HG03135 (cell line): Measurements from ENCODE around the gene CCK.
"Not testable (repeated sequence)": the region's sequence is repeated elsewhere in the genome, so short reads cannot be mapped to it uniquely, and the experiment has no call there.

Experiments used
- ATAC-seq: cut with Tn5 transposase; IDR thresholded peaks from one replicate; pipeline ENCODE4 v1.9.1; 2021; ENCODE audit warnings: mild to moderate bottlenecking, moderate library complexity; ENCODE audit not compliant: unreplicated experiment

Gene CCK

GRCh38 chr3:42266085-42266484 is at the start of gene CCK:
TSS of gene CCK (minus strand) at chr3:42266185. CDS start at chr3:42263630, 2,555 bp downstream.
- ATAC-seq = no peak

DNA sequence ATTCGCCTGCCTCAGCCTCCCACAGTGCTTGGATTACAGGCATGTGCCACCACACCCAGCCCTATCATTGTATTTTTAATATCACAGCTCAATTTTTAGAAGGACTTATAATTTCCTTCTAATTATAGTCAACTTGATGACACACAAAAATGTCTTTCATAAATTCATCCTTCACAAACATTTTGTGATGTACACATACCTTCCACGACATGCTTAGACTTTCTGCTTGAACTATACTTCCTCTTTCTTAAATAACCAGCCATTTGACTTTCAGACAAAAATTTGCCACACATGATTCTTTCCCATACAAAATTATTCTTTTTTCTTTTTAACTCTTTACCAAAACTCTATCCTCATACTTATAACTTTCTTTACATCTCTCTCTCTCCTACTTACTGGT is 48.4 kb upstream of the CCK start:
- ATAC-seq = no peak

DNA sequence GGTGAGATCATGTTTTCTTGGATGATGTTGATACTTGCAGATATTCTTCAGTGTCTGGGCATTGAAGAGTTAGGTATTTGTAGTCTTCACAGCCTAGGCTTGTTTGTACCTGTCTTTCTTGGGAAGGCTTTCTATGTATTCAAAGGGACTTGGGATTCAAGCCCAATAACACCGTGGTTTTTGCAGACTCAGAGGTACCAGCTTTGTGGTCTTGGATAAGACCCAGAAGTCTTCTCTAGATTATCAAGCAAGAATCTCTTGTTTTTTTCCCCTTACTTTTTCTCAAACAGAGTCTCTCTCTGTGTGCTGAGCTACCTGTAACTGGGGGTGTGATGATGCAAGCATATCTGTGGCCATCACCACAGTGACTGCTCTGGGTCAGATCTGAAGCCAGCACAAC is 42.7 kb upstream of the CCK start:
- ATAC-seq = no peak

- ATAC-seq = no peak
These were observed 40.5 kb upstream of the CCK start for GRCh38 chr3:42306499-42306898.

DNA sequence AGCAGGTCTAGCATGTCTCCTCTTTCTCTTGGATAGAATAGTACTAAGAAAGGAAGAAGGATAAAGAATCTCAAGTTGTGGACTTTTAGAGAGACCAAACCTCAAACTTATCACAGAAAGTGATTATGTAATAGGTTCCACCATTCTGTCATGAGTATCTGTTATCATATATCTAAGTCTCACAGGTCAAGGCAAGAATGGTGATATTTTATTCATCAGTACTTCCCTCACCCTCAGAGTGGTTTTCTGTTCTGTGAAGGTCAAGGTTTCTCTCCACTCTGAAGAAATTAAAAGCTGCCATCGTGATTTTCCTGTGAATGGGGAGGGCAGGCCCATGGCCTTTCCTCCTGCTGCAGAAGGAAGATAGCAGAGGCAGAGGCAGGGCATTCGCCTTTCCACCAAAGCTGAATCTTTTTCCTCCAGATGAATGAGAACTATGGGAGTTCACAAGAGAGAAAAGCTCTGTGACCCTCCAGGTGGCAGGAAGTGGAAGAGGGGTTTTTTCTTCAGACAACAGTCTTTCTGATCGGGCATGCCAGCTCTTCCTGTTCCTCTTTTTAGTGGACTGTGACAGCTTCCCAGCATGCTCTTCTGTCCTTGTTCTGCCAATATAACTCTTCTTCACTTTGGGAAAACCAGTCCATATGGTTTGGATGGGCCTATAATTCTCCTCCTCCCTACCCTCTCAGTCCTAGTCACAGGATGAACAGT is 37.1 kb upstream of the CCK start:
- no peak for ATAC-seq

DNA sequence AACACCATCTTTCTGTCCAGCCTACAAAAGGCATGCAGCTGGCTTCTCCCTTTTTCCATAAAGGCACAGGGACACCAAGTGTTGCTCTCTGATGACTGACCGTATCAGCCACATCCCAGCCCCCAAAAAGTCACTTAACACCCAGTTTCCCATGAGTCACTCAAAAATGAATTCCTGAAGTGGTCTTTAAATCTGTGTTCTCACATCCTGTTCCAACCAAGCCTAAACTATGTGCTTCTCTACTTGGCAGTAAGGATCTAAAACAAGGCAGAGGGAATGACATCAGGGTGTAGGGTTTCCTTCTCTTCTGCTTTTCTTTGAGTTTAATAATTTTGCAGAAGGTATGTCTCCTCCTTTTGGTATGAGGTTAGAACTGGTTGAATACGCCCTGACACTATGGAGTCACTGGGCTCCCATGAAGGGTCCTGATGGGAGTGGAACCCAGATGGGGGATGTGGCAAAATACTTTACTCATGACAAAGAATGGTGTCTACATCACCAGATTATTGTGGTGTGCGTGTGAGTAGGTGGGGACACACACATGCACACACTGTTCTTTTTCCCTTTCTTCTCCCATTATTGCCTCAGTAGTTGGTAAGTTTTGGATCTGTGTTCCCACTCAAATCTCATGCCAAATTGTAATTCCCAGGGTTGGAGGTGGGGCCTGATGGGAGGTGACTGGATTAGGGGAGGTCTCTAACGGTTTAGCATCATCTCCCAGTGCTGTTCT is 35.6 kb upstream of the CCK start:
- ATAC-seq = no peak

GRCh38 chr3:42300778-42301177 is 34.8 kb upstream of the CCK start:
- no peak for ATAC-seq

- no peak for ATAC-seq
These were observed 34.0 kb upstream of the CCK start for GRCh38 chr3:42300013-42300412.

GRCh38 chr3:42298259-42298658 is 32.3 kb upstream of the CCK start:
- no peak for ATAC-seq

DNA sequence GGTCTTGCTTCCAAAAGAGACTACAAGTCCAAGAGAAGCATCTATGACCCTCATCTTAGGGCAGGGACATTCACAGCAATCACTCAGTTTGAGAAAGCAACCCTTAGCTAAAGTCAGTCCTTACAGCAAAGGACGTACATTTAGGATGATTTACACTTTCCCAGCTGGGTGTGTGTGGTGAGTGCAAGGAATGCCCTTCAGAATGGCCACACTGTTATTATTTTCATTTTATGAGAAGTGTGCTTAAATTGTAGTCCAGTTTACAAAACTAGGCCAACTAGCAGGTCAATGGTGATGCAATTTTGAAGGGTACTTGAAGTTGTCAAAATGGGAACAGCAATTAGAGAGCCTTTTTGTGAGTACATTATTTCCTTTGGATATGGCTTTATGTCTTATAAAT is 26.0 kb upstream of the CCK start:
- ATAC-seq = no peak

DNA sequence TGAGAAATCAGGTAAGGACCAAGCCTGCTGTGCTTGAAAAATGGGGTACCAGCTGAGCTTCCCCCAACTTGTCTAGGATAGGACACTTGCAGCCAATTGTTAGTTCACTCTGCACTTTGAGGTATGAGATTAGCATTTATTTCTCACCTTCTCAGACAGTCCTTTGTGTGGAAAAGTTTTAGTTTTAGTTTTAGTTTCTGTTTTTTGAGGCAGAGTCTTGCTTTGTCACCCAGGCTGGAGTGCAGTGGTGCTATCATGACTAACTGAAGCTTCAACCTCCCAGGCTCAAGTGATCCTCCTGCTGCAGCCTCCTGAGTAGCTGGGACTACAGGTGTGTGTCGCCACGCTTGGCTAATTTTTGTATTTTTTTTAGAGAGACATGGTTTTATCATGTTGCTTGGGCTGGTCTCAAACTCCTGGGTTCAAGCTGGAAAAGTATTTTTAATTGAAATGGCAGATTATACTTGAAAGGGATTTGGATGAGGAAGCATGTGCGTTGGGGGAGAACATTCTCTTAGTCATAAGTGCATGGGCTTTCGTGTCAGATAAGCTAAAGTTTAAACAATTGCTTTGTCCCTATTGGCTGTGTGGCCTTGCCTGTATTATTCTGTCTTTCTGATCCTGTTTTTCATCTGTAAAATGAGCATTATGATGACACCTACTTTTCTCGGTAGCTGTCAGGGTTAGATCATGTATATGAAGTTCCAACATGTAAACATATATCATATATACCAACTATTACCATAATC is 25.2 kb upstream of the CCK start:
- no peak for ATAC-seq

DNA sequence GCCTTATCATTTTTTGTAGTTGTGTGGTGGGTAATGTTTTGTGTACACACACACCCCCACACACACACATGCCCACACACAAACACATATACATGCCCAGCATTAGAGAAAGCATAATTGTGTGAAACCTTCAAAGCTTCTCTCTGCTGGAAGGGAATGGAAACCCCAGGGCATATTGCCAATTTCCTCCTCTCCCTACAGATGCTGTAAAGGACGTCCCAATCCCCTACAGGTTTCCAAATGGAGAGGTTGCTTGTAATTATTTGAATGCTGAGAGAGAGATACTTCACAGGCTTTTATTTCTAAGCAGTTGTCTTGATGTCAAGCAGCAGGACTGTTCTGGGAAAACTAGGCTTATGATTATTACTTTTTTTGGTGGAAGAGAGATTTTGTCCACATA is 23.0 kb upstream of the CCK start:
- no peak for ATAC-seq

- no peak for ATAC-seq
These were observed 22.4 kb upstream of the CCK start for GRCh38 chr3:42288385-42288784.

DNA sequence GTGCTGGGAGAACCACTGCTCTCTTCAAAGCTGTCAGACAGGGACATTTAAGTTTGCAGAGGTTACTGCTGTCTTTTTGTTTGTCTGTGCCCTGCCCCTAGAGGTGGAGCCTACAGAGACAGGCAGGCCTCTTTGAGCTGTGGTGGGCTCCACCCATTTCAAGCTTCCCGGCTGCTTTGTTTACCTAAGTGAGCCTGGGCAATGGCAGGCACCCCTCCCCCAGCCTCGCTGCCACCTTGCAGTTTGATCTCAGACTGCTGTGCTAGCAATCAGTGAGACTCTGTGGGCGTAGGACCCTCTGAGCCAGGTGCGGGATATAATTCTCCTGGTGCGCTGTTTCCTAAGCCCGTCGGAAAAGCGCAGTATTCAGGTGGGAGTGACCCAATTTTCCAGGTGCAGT is 21.4 kb upstream of the CCK start:
- not testable (repeated sequence) for ATAC-seq

- ATAC-seq = no peak
These were observed 11.7 kb upstream of the CCK start for GRCh38 chr3:42277676-42278075.

GRCh38 chr3:42276141-42277132 is 10.5 kb upstream of the CCK start:
- ATAC-seq = peak; percentile 70

DNA sequence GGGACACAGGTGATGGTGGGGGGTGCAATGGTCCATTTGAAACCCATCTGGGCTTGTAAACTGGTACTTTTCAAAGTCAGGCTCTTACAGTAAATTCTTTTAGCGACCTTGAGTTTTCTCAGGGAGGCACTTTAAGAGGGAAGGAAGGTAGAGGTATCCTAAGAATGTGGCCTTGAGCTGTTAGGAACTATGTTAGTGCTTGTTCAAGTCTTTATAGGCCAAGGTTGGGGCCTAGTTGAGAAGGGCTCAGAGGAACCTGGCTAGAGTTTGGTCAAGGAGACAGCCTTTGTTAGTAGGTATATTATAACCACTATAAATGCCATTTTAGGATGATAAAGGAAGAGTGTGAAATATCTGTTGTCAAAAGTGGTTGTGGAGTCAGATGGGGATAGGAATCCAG is 9.2 kb upstream of the CCK start:
- no peak for ATAC-seq

DNA sequence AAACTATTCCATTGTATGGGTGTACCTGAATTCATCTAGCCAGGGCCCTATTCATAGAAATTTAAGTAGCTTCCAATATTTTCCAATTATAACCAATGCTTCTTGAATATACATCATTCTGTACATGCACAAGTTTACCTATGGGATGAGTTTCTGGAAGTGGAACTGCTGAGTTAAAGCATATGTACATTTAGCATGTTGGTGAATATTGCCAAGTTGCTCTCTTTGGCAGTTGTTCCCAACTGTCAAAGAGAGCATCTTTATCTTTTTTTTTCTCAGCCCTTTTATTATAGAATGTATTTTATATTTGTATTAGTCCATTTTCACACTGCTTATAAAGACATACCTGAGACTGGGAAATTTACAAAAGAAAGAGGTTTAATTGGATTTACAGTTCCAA is 8.3 kb upstream of the CCK start:
- ATAC-seq = no peak

DNA sequence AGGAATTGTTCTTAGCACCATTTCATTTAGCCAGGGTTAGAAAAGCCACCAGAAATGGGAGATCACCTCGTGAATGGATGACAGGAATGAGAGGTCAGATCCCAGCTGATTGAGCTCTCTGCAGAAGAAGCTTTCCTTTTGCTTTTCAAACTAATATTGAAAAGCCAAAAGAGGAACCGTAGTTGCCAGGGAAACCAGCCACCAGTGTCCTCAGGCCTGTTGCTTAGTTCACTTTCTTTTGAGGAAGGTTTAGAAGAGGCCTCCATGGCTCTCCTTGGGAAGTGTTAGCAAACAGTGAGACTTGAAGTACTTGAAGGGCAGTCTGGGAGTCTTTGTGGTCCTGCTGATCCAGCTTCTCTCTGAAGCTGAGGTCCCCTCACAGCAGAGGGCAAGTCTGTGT is 7.4 kb upstream of the CCK start:
- ATAC-seq = no peak

DNA sequence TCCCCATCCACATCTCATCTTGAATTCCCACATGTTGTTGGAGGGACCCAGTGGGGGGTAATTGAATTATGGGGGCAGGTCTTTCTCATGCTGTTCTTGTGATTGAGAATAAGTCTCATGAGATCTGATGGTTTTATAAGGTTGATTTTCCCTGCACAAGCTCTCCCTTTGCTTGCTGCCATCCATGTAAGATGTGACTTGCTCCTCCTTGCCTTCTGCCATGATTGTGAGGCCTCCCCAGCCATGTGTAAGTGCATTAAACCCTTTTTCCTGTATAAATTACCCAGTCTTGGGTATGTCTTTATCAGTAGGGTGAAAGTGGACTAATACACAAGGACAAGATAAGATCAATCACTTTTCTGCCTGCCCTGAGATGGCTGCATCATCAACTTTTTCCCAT is 5.8 kb upstream of the CCK start:
- ATAC-seq = no peak

DNA sequence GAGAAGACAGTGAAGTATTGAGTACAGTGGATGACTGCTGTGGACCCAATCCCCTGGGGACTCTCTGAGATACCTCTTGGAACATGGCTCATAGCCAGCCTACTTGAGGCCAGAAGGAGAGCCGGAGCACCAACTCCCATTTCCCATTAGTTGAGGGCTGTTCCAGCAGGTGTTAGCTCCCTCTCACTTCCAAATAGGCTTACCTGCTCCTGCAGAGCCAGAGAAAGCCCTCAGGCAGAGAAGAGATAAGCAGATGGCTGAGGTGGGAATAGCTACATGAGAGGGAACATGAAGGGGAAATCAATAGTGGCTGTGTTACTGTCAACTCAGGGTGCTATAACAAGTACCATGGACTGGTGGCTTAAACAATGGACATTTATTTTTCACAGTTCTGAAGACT is 4.6 kb upstream of the CCK start:
- no peak for ATAC-seq
